ENCODE data around the gene TXNDC17. TPM values are rescaled to one million over a fixed set of nuclear protein-coding genes. Genes with fewer than 3 reads are reported as not detected.
A peak's percentile ranks its signal among the peaks of the same experiment; 100 is the strongest.

The TXNDC17 gene
- total RNA-seq, 2 donors from 2014 or later: 17.1 to 37.6 TPM

GRCh38 chr17:6596511-6596910 is 44.3 kb upstream of the TXNDC17 start:
- Histone ChIP-seq H3K4me1 (peaks cover 23% of the 10 kb centered on the region), H3K27me3 (no peaks in the 10 kb centered on the region), H3K9me3 (no peaks in the 10 kb centered on the region), H3K36me3 (replicated peaks in 1 of 2; ENCODE audit: insufficient read depth in 1 of 2, low read depth in 2 of 2) (peaks cover 0 to 3% of the 10 kb centered on the region in 2 donors), H3K4me3 (no peak overlapping the region), H3K27ac (no peak overlapping the region)
- TF ChIP-seq, protein P1, sequence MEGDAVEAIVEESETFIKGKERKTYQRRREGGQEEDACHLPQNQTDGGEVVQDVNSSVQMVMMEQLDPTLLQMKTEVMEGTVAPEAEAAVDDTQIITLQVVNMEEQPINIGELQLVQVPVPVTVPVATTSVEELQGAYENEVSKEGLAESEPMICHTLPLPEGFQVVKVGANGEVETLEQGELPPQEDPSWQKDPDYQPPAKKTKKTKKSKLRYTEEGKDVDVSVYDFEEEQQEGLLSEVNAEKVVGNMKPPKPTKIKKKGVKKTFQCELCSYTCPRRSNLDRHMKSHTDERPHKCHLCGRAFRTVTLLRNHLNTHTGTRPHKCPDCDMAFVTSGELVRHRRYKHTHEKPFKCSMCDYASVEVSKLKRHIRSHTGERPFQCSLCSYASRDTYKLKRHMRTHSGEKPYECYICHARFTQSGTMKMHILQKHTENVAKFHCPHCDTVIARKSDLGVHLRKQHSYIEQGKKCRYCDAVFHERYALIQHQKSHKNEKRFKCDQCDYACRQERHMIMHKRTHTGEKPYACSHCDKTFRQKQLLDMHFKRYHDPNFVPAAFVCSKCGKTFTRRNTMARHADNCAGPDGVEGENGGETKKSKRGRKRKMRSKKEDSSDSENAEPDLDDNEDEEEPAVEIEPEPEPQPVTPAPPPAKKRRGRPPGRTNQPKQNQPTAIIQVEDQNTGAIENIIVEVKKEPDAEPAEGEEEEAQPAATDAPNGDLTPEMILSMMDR (IDR thresholded peaks at IDR 0.05): no peak
- no peak for TF ChIP-seq POLR2A (IDR thresholded peaks at IDR 0.05)
- ATAC-seq (no peak), DNase-seq (no peak)
- 76 to 86% methylated on average over 2 of the region's 2 CpGs for WGBS, 2 donors
- intact Hi-C loops (cut with DNase I): no loop called here

DNA sequence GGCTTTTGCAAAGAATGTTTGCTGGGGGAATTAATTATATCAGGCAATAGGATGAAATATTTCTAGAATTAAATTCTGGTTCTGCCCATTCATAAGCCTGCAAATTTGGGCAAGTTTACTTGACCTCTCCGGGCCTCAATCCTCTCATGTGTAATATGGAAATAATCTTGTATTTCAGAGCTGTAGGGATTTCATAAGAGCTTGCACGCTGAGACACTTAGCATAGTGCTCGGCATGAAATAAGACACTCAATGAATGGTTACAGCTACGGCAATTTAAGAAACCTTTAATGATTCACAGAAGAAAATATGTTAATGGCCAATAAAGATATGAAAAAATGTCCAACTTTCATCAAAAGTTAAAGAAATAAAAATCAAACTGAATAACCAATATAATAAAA is 43.9 kb upstream of the TXNDC17 start:
- Histone ChIP-seq H3K27ac (no peak overlapping the region), H3K4me3 (no peak overlapping the region), H3K27me3 (no peaks in the 10 kb centered on the region), H3K36me3 (replicated peaks in 1 of 2; ENCODE audit: insufficient read depth in 1 of 2, low read depth in 2 of 2) (peaks cover 0 to 3% of the 10 kb centered on the region in 2 donors), H3K4me1 (peaks cover 19% of the 10 kb centered on the region), H3K9me3 (no peaks in the 10 kb centered on the region)
- WGBS, 2 donors: 94 to 95% methylated on average over 4 of the region's 4 CpGs
- intact Hi-C loops (cut with DNase I): no loop called here
- TF ChIP-seq, protein P1 (IDR thresholded peaks at IDR 0.05): no peak
- TF ChIP-seq POLR2A (IDR thresholded peaks at IDR 0.05): no peak
- DNase-seq: no peak
- no peak for ATAC-seq

DNA sequence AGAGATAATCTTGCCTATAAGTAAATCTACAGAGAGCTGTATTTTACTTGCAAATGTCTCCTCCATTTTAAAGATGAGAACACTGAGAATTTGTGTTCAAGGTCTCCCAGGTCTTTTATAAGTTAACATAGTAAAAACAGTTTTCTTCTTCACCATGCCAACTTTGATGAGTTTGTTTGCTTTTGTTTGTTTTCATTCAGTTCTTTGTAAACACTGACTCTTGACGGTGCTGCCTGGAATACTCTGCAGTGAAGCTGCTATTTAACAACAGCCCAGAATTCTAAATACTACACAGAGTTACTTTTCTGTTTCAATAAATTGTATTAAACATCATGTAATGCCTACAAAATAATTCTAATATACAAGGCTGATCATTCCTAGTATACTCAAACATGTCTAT is 43.1 kb upstream of the TXNDC17 start:
- Histone ChIP-seq H3K9me3 (no peaks in the 10 kb centered on the region), H3K4me1 (peaks cover 16% of the 10 kb centered on the region), H3K4me3 (no peak overlapping the region), H3K27ac (no peak overlapping the region), H3K36me3 (replicated peaks in 1 of 2; ENCODE audit: insufficient read depth in 1 of 2, low read depth in 2 of 2) (peaks cover 0 to 3% of the 10 kb centered on the region in 2 donors), H3K27me3 (no peaks in the 10 kb centered on the region)
- WGBS, 2 donors: 14 to 35% methylated on average over 1 of the region's 1 CpG
- DNase-seq (no peak), ATAC-seq (no peak)
- intact Hi-C loops (cut with DNase I): no loop called here
- TF ChIP-seq, protein P1 (IDR thresholded peaks at IDR 0.05): no peak
- TF ChIP-seq POLR2A (IDR thresholded peaks at IDR 0.05): no peak

DNA sequence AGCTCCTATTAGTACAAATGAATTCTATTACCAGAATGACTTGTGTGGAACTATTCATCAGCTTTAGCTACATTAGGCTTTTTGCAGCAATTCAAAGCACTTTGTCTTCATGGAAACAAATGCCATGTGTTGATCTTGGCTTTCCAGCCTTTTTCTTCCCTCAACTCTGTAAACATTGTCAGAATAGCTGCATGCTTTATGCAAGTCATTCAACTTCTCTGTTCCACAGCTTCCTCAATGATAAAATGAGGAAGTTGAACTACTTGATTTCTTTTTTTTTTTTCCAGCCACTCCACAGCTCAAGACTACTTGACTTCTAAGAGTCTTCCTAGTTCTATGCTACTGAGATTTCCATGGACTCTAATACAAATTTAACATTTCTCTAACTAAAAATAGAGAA is 41.5 kb upstream of the TXNDC17 start:
- DNase-seq: no peak
- no peaks in the 10 kb centered on the region for H3K9me3 ChIP-seq
- H3K27ac ChIP-seq: peak overlapping the region in 1 of 4 donors; percentile 14
- peaks cover 16% of the 10 kb centered on the region for H3K4me1 ChIP-seq
- H3K36me3 ChIP-seq (replicated peaks in 1 of 2; ENCODE audit: insufficient read depth in 1 of 2, low read depth in 2 of 2): peaks cover 0 to 3% of the 10 kb centered on the region in 2 donors
- intact Hi-C loops (cut with DNase I): no loop called here
- no peak overlapping the region for H3K4me3 ChIP-seq
- TF ChIP-seq, protein P1 (IDR thresholded peaks at IDR 0.05): no peak
- no peak for TF ChIP-seq POLR2A (IDR thresholded peaks at IDR 0.05)
- no peaks in the 10 kb centered on the region for H3K27me3 ChIP-seq
- no peak for ATAC-seq

DNA sequence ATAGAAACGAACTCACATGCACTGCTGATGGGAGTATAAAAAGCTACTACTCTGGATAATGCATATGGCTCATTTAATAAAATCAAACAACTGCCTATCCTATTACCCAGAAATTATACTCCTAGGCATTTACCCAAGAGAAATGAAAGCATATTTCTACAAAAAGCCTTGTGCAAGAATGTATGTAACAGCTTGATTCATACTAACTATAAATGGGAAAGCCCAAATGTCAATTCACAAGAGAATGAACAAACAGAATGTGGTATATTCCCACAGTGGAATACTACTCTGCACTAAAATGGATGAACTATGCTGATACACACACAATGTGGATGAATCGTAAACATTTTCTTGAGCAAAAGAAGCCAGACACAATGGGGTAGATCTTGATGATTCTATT is 38.7 kb upstream of the TXNDC17 start:
- intact Hi-C loops (cut with DNase I): no loop called here
- no peak overlapping the region for H3K27ac ChIP-seq
- H3K27me3 ChIP-seq: no peaks in the 10 kb centered on the region
- peaks cover 0 to 9% of the 10 kb centered on the region in 2 donors for H3K36me3 ChIP-seq (replicated peaks in 1 of 2; ENCODE audit: insufficient read depth in 1 of 2, low read depth in 2 of 2)
- H3K4me1 ChIP-seq: peaks cover 16% of the 10 kb centered on the region
- WGBS, 2 donors: 91 to 93% methylated on average over 2 of the region's 2 CpGs
- TF ChIP-seq POLR2A (IDR thresholded peaks at IDR 0.05): no peak
- TF ChIP-seq, protein P1 (IDR thresholded peaks at IDR 0.05): no peak
- no peak overlapping the region for H3K4me3 ChIP-seq
- no peaks in the 10 kb centered on the region for H3K9me3 ChIP-seq
- no peak for DNase-seq
- ATAC-seq: no peak
